SK-N-MC (cell line): ENCODE measurements around the gene HTR2B.

ENCODE experiments used
- EZH2 ChIP-seq: fragments of 200-600 bp; sonication (generic); IDR thresholded peaks from one replicate; pipeline ENCODE4 v1.6.1; 2017; ENCODE audit warnings: antibody characterized with exemption
- FOXP2 ChIP-seq: optimal IDR thresholded peaks from 2 replicates; pipeline ENCODE3; 2011; ENCODE audit warnings: mild to moderate bottlenecking, moderate library complexity; ENCODE audit not compliant: insufficient read depth; ENCODE audit errors: extremely low read length, control extremely low read depth
- POLR2AphosphoS5 ChIP-seq: IDR thresholded peaks from 2 replicates; pipeline ENCODE4 v1.6.1; 2012; ENCODE audit warnings: mild to moderate bottlenecking, low read depth, low read length, borderline replicate concordance

DNA sequence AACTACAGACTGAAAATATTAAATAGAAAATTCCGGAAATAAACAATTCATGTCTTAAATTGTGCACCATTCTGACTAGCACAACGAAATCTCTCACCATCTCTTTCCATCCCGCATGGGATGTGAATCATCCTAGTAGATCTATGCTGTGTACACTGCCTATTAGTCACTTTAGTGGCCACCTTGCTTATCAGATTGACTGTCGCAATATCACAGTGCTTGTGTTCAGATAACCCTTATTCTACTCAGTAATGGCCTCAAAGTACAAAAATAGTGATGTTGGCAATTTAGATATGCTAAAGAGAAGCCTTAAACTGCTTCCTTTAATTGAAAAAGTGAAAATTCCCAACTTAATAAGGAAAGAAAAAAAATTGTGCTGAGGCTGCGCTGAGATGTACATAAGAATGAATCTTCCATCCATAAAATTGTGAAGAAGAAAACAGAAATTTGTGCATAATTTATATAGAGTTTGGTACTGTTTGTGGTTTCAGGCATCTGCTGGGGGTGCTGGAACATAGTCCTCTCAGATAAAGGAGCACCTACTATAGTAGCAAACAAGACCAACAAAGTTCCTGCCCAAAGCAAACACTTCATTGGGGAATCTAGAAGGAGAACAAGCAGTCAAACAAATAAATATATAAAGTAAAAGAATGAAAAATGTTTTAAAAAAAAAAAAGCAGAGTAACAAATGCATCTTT, 56.2 kb downstream of the HTR2B start:
- TF ChIP-seq POLR2AphosphoS5, result no peak
- no peak for TF ChIP-seq EZH2
- no peak for TF ChIP-seq FOXP2
